RWPE1 (cell line): Measurements from ENCODE around the gene PDXK.
"Not testable (repeated sequence)": the region's sequence is repeated elsewhere in the genome, so short reads cannot be mapped to it uniquely, and the experiment has no call there.

Experiments
- CTCF ChIA-PET: fragments of 350-600 bp; sonication (Branson Sonifier 250); formaldehyde crosslinking; extraction: SDS; loops from one replicate; lab custom pipeline; 2021; lab: Yijun Ruan, JAX
- POLR2A ChIA-PET: fragments of 400-600 bp; formaldehyde crosslinking; extraction: SDS; loops from one replicate; lab custom pipeline; 2020; ENCODE audit warnings: antibody characterized with exemption; ENCODE audit not compliant: low non-redundant PET; lab: Yijun Ruan, JAX
- DNase-seq: peaks from one replicate; pipeline ENCODE4 v3.0.0; 2012; ENCODE audit warnings: low spot score
- H3K27ac ChIP-seq: fragments of 450-650 bp; 2 replicates; pipeline ENCODE4 v1.5.1; 2017
- CTCF ChIP-seq: fragments of 450-650 bp; conservative IDR thresholded peaks from 2 replicates; pipeline ENCODE4 v1.5.1; 2017; ENCODE audit warnings: low read depth, mild to moderate bottlenecking

PDXK gene

GRCh38 chr21:43696214-43696613 is 22.7 kb upstream of the PDXK start:
- peak overlapping the region; percentile 51 for H3K27ac ChIP-seq
- ChIA-PET CTCF (no interaction called here), POLR2A (no interaction called here)
- DNase-seq, result no peak
- TF ChIP-seq CTCF, result no peak

- ChIA-PET CTCF (interaction anchor here (0.9 kb wide), 1 partner anchor 22 kb away, joined by 4 read pairs; no protein-coding TSS in a partner anchor), POLR2A (no interaction called here)
- DNase-seq, result no peak
Measured at GRCh38 chr21:43697758-43698643, 20.9 kb upstream of the PDXK start.

GRCh38 chr21:43699492-43699777 is 19.5 kb upstream of the PDXK start:
- CTCF ChIA-PET, DNase-seq: not testable (repeated sequence)

More at GRCh38 chr21:43697758-43698643, 20.9 kb upstream of the PDXK start:
- peak overlapping the region; percentile 50; the same call in 1 of the 2 replicates for H3K27ac ChIP-seq
- TF ChIP-seq CTCF, result no peak

GRCh38 chr21:43699933-43700599 is 18.9 kb upstream of the PDXK start:
- no peak for DNase-seq
- ChIA-PET POLR2A (interaction anchor here (0.5 kb wide), 1 partner anchor 1183 kb away, joined by 3 read pairs; no protein-coding TSS in a partner anchor), CTCF (interaction anchor here (0.7 kb wide), 1 partner anchor 629 kb away, joined by 3 read pairs; no protein-coding TSS in a partner anchor)
- TF ChIP-seq CTCF, result no peak
- H3K27ac ChIP-seq, result peak overlapping the region; percentile 54

More at GRCh38 chr21:43699492-43699777, 19.5 kb upstream of the PDXK start:
- H3K27ac ChIP-seq, result peak overlapping the region; percentile 50
- POLR2A ChIA-PET, result not testable (repeated sequence)

GRCh38 chr21:43701936-43702784 is 16.8 kb upstream of the PDXK start:
- H3K27ac ChIP-seq, result peak overlapping the region; percentile 54
- DNase-seq, result no peak
- no peak for TF ChIP-seq CTCF
- ChIA-PET CTCF (no interaction called here), POLR2A (no interaction called here)

- ChIA-PET POLR2A (no interaction called here), CTCF (no interaction called here)
- DNase-seq, result peak; percentile 34
- H3K27ac ChIP-seq, result peak overlapping the region; percentile 54
- TF ChIP-seq CTCF, result no peak
Measured at GRCh38 chr21:43702785-43703034, 16.2 kb upstream of the PDXK start.
